ENCODE measurements around the gene TTC34. TPM values are rescaled to one million over a fixed set of nuclear protein-coding genes. Genes with fewer than 3 reads are reported as not detected.
A peak's percentile ranks its signal among the peaks of the same experiment; 100 is the strongest.

TTC34 gene
- total and polyA plus RNA-seq, 4 donors = 0.55 to 1.3 (median 0.95) TPM; not detected in 1

- no peaks in the 10 kb centered on the region for H3K4me1 ChIP-seq (ENCODE audit: control insufficient read depth in 1 of 2, insufficient read depth in 2 of 2, low read length in 2 of 2)
- ATAC-seq (ENCODE audit: low FRiP score) (no peak), DNase-seq (peak in 1 of 2 donors; percentile 36)
- intact Hi-C loops (cut with DNase I) = loop anchor here (5.0 to 10.0 kb wide), 2 partner anchors 601 to 603 kb away; no protein-coding TSS in a partner anchor
- no peaks in the 10 kb centered on the region for H3K9me3 ChIP-seq (ENCODE audit: control insufficient read depth, low read length)
- 92% methylated on average over 22 of the region's 22 CpGs for WGBS, 2 donors
- no peak overlapping the region for H3K27ac ChIP-seq (ENCODE audit: low read depth in 1 of 2, low read length in 2 of 2)
- no peak overlapping the region for H3K4me3 ChIP-seq (ENCODE audit: low read length in 2 of 2)
- no peaks in the 10 kb centered on the region for H3K36me3 ChIP-seq (ENCODE audit: control insufficient read depth in 1 of 2, insufficient read depth in 2 of 2, low read length in 1 of 2)
- H3K27me3 ChIP-seq (ENCODE audit: control insufficient read depth in 1 of 2, insufficient read depth in 2 of 2, low read length in 1 of 2) = no peaks in the 10 kb centered on the region
These were observed 22.6 kb upstream of the TTC34 start for GRCh38 chr1:2823921-2824610.

- Histone ChIP-seq H3K27me3 (ENCODE audit: control insufficient read depth in 1 of 2, insufficient read depth in 2 of 2, low read length in 1 of 2) (no peaks in the 10 kb centered on the region), H3K4me1 (ENCODE audit: control insufficient read depth in 1 of 2, insufficient read depth in 2 of 2, low read length in 2 of 2) (no peaks in the 10 kb centered on the region), H3K27ac (ENCODE audit: low read depth in 1 of 2, low read length in 2 of 2) (no peak overlapping the region), H3K4me3 (ENCODE audit: low read length in 2 of 2) (no peak overlapping the region), H3K9me3 (ENCODE audit: control insufficient read depth, low read length) (no peaks in the 10 kb centered on the region), H3K36me3 (ENCODE audit: control insufficient read depth in 1 of 2, insufficient read depth in 2 of 2, low read length in 1 of 2) (no peaks in the 10 kb centered on the region)
- 94 to 97% methylated on average over 11 to 12 of the region's 12 CpGs for WGBS, 2 donors
- ATAC-seq (ENCODE audit: low FRiP score) (no peak), DNase-seq (peak in 1 of 2 donors; percentile 26)
- intact Hi-C loops (cut with DNase I) = loop anchor here (5.0 to 10.0 kb wide), 2 partner anchors 602 to 605 kb away; no protein-coding TSS in a partner anchor
These were observed 21.2 kb upstream of the TTC34 start for GRCh38 chr1:2822621-2823145.

GRCh38 chr1:2821966-2822620 lies 20.6 kb upstream of the TTC34 start:
- Histone ChIP-seq H3K4me3 (ENCODE audit: low read length in 2 of 2) (no peak overlapping the region), H3K36me3 (ENCODE audit: control insufficient read depth in 1 of 2, insufficient read depth in 2 of 2, low read length in 1 of 2) (no peaks in the 10 kb centered on the region), H3K4me1 (ENCODE audit: control insufficient read depth in 1 of 2, insufficient read depth in 2 of 2, low read length in 2 of 2) (no peaks in the 10 kb centered on the region), H3K9me3 (ENCODE audit: control insufficient read depth, low read length) (no peaks in the 10 kb centered on the region), H3K27ac (ENCODE audit: low read depth in 1 of 2, low read length in 2 of 2) (no peak overlapping the region), H3K27me3 (ENCODE audit: control insufficient read depth in 1 of 2, insufficient read depth in 2 of 2, low read length in 1 of 2) (no peaks in the 10 kb centered on the region)
- ATAC-seq (ENCODE audit: low FRiP score) (peak; percentile 82), DNase-seq (peak; percentile 78 to 87)
- WGBS, 2 donors = 20% methylated on average over 29 of the region's 29 CpGs
- intact Hi-C loops (cut with DNase I) = loop anchor here (5.0 to 10.0 kb wide), 2 partner anchors 603 to 605 kb away; no protein-coding TSS in a partner anchor

- intact Hi-C loops (cut with DNase I) = loop anchor here (5.0 to 10.0 kb wide), 2 partner anchors 603 to 606 kb away; no protein-coding TSS in a partner anchor
- H3K27me3 ChIP-seq (ENCODE audit: control insufficient read depth in 1 of 2, insufficient read depth in 2 of 2, low read length in 1 of 2) = no peaks in the 10 kb centered on the region
- DNase-seq = peak in 1 of 2 donors; percentile 28
- no peak overlapping the region for H3K27ac ChIP-seq (ENCODE audit: low read depth in 1 of 2, low read length in 2 of 2)
- H3K9me3 ChIP-seq (ENCODE audit: control insufficient read depth, low read length) = no peaks in the 10 kb centered on the region
- no peaks in the 10 kb centered on the region for H3K4me1 ChIP-seq (ENCODE audit: control insufficient read depth in 1 of 2, insufficient read depth in 2 of 2, low read length in 2 of 2)
- ATAC-seq (ENCODE audit: low FRiP score) = no peak
- H3K36me3 ChIP-seq (ENCODE audit: control insufficient read depth in 1 of 2, insufficient read depth in 2 of 2, low read length in 1 of 2) = no peaks in the 10 kb centered on the region
- 78 to 79% methylated on average over 17 of the region's 17 CpGs for WGBS, 2 donors
- no peak overlapping the region for H3K4me3 ChIP-seq (ENCODE audit: low read length in 2 of 2)
These were observed 20.0 kb upstream of the TTC34 start for GRCh38 chr1:2821373-2821955.

GRCh38 chr1:2820731-2821372 lies 19.4 kb upstream of the TTC34 start:
- intact Hi-C loops (cut with DNase I) = loop anchor here (5.0 to 10.0 kb wide), 2 partner anchors 604 to 606 kb away; no protein-coding TSS in a partner anchor
- no peak overlapping the region for H3K27ac ChIP-seq (ENCODE audit: low read depth in 1 of 2, low read length in 2 of 2)
- H3K36me3 ChIP-seq (ENCODE audit: control insufficient read depth in 1 of 2, insufficient read depth in 2 of 2, low read length in 1 of 2) = no peaks in the 10 kb centered on the region
- WGBS, 2 donors = 75 to 78% methylated on average over 11 of the region's 11 CpGs
- no peak overlapping the region for H3K4me3 ChIP-seq (ENCODE audit: low read length in 2 of 2)
- ATAC-seq (ENCODE audit: low FRiP score) = no peak
- H3K4me1 ChIP-seq (ENCODE audit: control insufficient read depth in 1 of 2, insufficient read depth in 2 of 2, low read length in 2 of 2) = no peaks in the 10 kb centered on the region
- H3K9me3 ChIP-seq (ENCODE audit: control insufficient read depth, low read length) = no peaks in the 10 kb centered on the region
- peak in 1 of 2 donors; percentile 35 for DNase-seq
- no peaks in the 10 kb centered on the region for H3K27me3 ChIP-seq (ENCODE audit: control insufficient read depth in 1 of 2, insufficient read depth in 2 of 2, low read length in 1 of 2)

GRCh38 chr1:2819831-2820730 lies 18.6 kb upstream of the TTC34 start:
- no peaks in the 10 kb centered on the region for H3K9me3 ChIP-seq (ENCODE audit: control insufficient read depth, low read length)
- no peak overlapping the region for H3K4me3 ChIP-seq (ENCODE audit: low read length in 2 of 2)
- H3K27ac ChIP-seq (ENCODE audit: low read depth in 1 of 2, low read length in 2 of 2) = no peak overlapping the region
- no peaks in the 10 kb centered on the region for H3K27me3 ChIP-seq (ENCODE audit: control insufficient read depth in 1 of 2, insufficient read depth in 2 of 2, low read length in 1 of 2)
- no peaks in the 10 kb centered on the region for H3K4me1 ChIP-seq (ENCODE audit: control insufficient read depth in 1 of 2, insufficient read depth in 2 of 2, low read length in 2 of 2)
- 96 to 97% methylated on average over 31 of the region's 31 CpGs for WGBS, 2 donors
- intact Hi-C loops (cut with DNase I) = loop anchor here (5.0 to 10.0 kb wide), 2 partner anchors 605 to 607 kb away; no protein-coding TSS in a partner anchor
- H3K36me3 ChIP-seq (ENCODE audit: control insufficient read depth in 1 of 2, insufficient read depth in 2 of 2, low read length in 1 of 2) = no peaks in the 10 kb centered on the region
- peak in 1 of 2 donors; percentile 42 for DNase-seq
- ATAC-seq (ENCODE audit: low FRiP score) = no peak

GRCh38 chr1:2819429-2819828 lies 17.9 kb upstream of the TTC34 start:
- intact Hi-C loops (cut with DNase I) = no loop called here
- WGBS, 2 donors = 86 to 87% methylated on average over 5 of the region's 5 CpGs
- no peak overlapping the region for H3K27ac ChIP-seq (ENCODE audit: low read depth in 1 of 2, low read length in 2 of 2)

More at GRCh38 chr1:2819429-2819828, 17.9 kb upstream of the TTC34 start:
- no peaks in the 10 kb centered on the region for H3K27me3 ChIP-seq (ENCODE audit: control insufficient read depth in 1 of 2, insufficient read depth in 2 of 2, low read length in 1 of 2)
- H3K36me3 ChIP-seq (ENCODE audit: control insufficient read depth in 1 of 2, insufficient read depth in 2 of 2, low read length in 1 of 2) = no peaks in the 10 kb centered on the region
- peak in 1 of 2 donors; percentile 9 for DNase-seq
- H3K4me1 ChIP-seq (ENCODE audit: control insufficient read depth in 1 of 2, insufficient read depth in 2 of 2, low read length in 2 of 2) = no peaks in the 10 kb centered on the region
- H3K9me3 ChIP-seq (ENCODE audit: control insufficient read depth, low read length) = no peaks in the 10 kb centered on the region
- H3K4me3 ChIP-seq (ENCODE audit: low read length in 2 of 2) = no peak overlapping the region
- ATAC-seq (ENCODE audit: low FRiP score) = no peak
